HAP-1 (cell line): ENCODE measurements around the gene KAZN.

Experiments used
- DNase-seq, 2 experiments: peaks; one replicate each; pipeline ENCODE4 v3.0.0-alpha.2; 2016 to 2020; ENCODE audit warnings: low spot score in 2 of 2
- H3K27me3 ChIP-seq: fragments of 250-450 bp; sonication (Bioruptor Pico); 2 replicates; pipeline ENCODE4 v1.5.1; 2020; ENCODE audit warnings: low read depth, mild to moderate bottlenecking, moderate library complexity
- H3K36me3 ChIP-seq: fragments of 250-450 bp; sonication (Bioruptor Pico); replicated peaks from 2 replicates; pipeline ENCODE4 v1.5.1; 2020; ENCODE audit warnings: mild to moderate bottlenecking
- H3K4me1 ChIP-seq: fragments of 250-450 bp; sonication (Bioruptor Pico); 2 replicates; pipeline ENCODE4 v1.5.1; 2020; ENCODE audit warnings: mild to moderate bottlenecking
- H3K4me3 ChIP-seq: fragments of 250-450 bp; sonication (Bioruptor Pico); 2 replicates; pipeline ENCODE4 v1.5.1; 2020; ENCODE audit warnings: mild to moderate bottlenecking, moderate library complexity
- H3K9me3 ChIP-seq: fragments of 250-450 bp; sonication (Bioruptor Pico); 2 replicates; pipeline ENCODE4 v1.5.1; 2020; ENCODE audit warnings: mild to moderate bottlenecking, moderate library complexity
- in situ Hi-C: fragments of 300-500 bp; cut with MboI; formaldehyde crosslinking; loops from 3 replicates; pipeline ENCODE4 v1.14.3; 2020; ENCODE audit warnings: low sequenced_read_pairs, inconsistent platforms, mixed read lengths

The KAZN gene

DNA sequence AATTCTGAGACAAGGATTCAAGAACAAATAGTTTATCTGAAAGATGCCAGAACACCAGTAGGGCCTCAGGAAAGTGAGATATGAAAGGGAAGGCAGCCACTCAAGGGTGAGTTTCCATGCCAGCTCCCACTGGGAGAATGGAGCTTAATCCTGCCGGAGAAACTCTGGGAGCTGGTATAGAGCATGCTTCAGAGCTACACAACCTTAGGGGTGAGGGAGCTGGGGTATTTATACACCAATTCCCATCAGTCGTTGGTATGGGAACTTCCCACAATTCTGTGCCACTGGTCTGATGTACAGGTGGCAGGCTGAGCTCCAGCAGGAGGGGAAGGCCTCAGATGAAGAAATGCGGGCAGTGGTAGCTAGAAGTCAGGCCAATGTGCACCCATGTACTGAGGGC, 86.6 kb downstream of the KAZN start:
- Histone ChIP-seq H3K9me3 (no peaks in the 10 kb centered on the region), H3K36me3 (no peaks in the 10 kb centered on the region), H3K27me3 (no peaks in the 10 kb centered on the region), H3K4me1 (no peaks in the 10 kb centered on the region; the same call in 1 of the 2 replicates), H3K4me3 (no peak overlapping the region)
- in situ Hi-C loops = no loop called here
- DNase-seq = no peak

GRCh38 chr1:14686701-14687100, 88.2 kb downstream of the KAZN start:
- H3K9me3 ChIP-seq = no peaks in the 10 kb centered on the region
- in situ Hi-C loops = no loop called here
- H3K36me3 ChIP-seq = no peaks in the 10 kb centered on the region
- no peaks in the 10 kb centered on the region for H3K27me3 ChIP-seq
- DNase-seq = no peak
- no peak overlapping the region for H3K4me3 ChIP-seq
- peaks cover 3% of the 10 kb centered on the region for H3K4me1 ChIP-seq

- in situ Hi-C loops = no loop called here
- Histone ChIP-seq H3K36me3 (no peaks in the 10 kb centered on the region), H3K4me1 (peaks cover 3% of the 10 kb centered on the region), H3K4me3 (no peak overlapping the region), H3K27me3 (no peaks in the 10 kb centered on the region), H3K9me3 (no peaks in the 10 kb centered on the region)
- DNase-seq = no peak
Observed at GRCh38 chr1:14687147-14687546, 88.7 kb downstream of the KAZN start.

DNA sequence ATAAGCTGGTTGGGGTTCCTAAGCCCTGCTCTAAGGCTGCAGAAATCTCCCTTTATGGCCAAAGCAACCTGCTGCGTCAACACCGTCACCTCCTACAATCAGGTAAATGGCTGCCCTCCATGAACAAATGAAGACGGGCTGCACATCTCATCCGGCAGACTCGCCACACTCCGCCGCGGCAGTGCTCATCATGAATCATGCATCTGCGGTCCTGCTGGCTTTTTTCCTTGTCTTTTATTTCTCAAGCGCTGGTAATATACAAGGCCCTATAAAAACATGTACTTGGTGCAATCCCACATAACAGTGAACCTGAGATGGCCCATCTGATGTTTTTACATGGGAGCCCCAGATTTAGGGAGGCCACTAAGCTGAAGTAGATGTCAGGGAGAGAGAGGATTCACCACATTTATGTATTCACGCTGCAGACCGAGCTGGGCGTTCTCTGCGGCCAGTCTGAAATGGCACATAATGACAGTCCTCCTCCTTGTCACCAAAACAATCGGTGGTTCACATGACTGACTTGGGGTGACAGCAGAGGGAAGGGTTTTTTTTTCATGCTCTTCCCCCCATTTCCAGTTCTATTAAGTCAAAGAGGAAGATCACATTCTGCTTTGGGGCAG, 91.6 kb downstream of the KAZN start:
- Histone ChIP-seq H3K4me3 (no peak overlapping the region), H3K4me1 (peaks cover 3% of the 10 kb centered on the region), H3K36me3 (no peaks in the 10 kb centered on the region), H3K27me3 (no peaks in the 10 kb centered on the region), H3K9me3 (no peaks in the 10 kb centered on the region)
- DNase-seq = no peak
- in situ Hi-C loops = no loop called here

- Histone ChIP-seq H3K4me1 (peaks cover 3% of the 10 kb centered on the region), H3K36me3 (no peaks in the 10 kb centered on the region), H3K9me3 (no peaks in the 10 kb centered on the region), H3K4me3 (no peak overlapping the region), H3K27me3 (no peaks in the 10 kb centered on the region)
- in situ Hi-C loops = no loop called here
- no peak for DNase-seq
Observed at GRCh38 chr1:14693949-14694348, 95.5 kb downstream of the KAZN start.

DNA sequence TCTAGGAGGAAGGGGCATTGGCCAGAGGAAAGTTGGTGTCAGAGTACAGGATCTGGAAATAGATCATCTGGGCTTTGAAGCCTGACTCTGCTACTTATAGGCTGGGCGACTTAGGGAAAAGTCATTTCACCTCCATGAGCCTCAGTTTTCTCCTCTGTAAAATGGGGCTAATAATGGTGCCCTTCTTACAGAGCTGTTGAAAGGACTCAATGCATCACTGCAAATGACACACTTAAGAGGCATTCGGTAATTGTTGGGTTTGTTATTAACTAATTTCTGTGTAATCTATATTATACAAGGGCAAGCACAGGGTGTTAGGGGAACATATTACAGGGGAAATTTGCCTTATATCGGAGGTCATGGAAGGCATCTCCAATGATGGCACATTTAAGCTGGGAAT, 96.1 kb downstream of the KAZN start:
- in situ Hi-C loops = no loop called here
- Histone ChIP-seq H3K4me3 (no peak overlapping the region), H3K36me3 (no peaks in the 10 kb centered on the region), H3K27me3 (no peaks in the 10 kb centered on the region), H3K4me1 (peaks cover 3% of the 10 kb centered on the region), H3K9me3 (no peaks in the 10 kb centered on the region)
- DNase-seq = no peak

- in situ Hi-C loops = no loop called here
- Histone ChIP-seq H3K27me3 (no peaks in the 10 kb centered on the region), H3K4me3 (no peak overlapping the region), H3K9me3 (no peaks in the 10 kb centered on the region), H3K4me1 (no peaks in the 10 kb centered on the region), H3K36me3 (no peaks in the 10 kb centered on the region)
- no peak for DNase-seq
Observed at GRCh38 chr1:14696761-14697160, 98.3 kb downstream of the KAZN start.

DNA sequence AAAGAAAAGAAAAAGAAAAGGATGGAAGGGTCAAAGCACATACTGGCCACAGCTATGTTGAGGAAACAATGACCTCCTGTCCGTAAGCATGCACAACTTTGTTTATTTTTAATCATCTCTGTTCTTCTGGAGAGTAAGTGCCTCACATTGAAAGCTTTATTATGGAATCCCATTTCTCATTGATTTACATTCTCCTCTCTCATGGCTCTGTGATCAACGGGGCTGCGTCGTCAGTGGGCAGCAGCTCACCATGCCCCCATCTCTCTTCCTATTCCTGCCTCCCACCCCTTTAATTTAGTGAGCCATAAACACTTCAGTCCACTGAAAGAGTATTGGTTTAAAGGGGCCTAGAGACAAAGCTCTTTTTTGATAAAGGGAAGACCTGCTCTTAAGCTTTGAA, 98.9 kb downstream of the KAZN start:
- in situ Hi-C loops = no loop called here

DNA sequence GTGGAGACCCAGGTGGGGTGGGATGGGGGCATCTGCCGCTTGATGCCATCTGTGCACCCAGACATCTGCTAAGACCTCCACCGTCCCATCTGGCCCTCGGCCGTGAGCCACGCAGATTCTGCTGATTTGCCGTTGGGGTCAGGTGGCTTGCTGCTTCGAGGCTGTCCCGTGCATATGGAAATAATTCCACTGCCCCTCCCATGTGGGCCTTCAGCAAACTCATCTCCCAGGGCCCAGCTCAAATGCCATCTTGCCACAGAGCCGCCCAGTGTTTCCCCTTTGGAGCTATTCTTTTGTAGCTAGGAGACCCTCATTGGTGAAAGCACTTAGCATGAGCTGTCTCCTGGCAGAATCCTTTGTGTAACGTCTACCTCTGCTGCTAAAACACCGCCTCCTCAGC, 99.8 kb downstream of the KAZN start:
- H3K27me3 ChIP-seq = no peaks in the 10 kb centered on the region
- no peak overlapping the region for H3K4me3 ChIP-seq
- no peaks in the 10 kb centered on the region for H3K4me1 ChIP-seq
- no peak for DNase-seq
- no peaks in the 10 kb centered on the region for H3K36me3 ChIP-seq
- in situ Hi-C loops = no loop called here
- H3K9me3 ChIP-seq = no peaks in the 10 kb centered on the region

More for the DNA sequence above, 98.9 kb downstream of the KAZN start:
- H3K4me3 ChIP-seq = no peak overlapping the region
- H3K27me3 ChIP-seq = no peaks in the 10 kb centered on the region
- H3K4me1 ChIP-seq = no peaks in the 10 kb centered on the region
- no peaks in the 10 kb centered on the region for H3K9me3 ChIP-seq
- no peak for DNase-seq
- no peaks in the 10 kb centered on the region for H3K36me3 ChIP-seq

- in situ Hi-C loops = no loop called here
- no peak overlapping the region for H3K4me3 ChIP-seq
- no peaks in the 10 kb centered on the region for H3K9me3 ChIP-seq
- no peaks in the 10 kb centered on the region for H3K27me3 ChIP-seq
- H3K36me3 ChIP-seq = no peaks in the 10 kb centered on the region
- no peak for DNase-seq
- no peaks in the 10 kb centered on the region for H3K4me1 ChIP-seq
Observed at GRCh38 chr1:14699620-14700019, 101.1 kb downstream of the KAZN start.

- DNase-seq = no peak
- no peak overlapping the region for H3K4me3 ChIP-seq
- in situ Hi-C loops = no loop called here
- H3K27me3 ChIP-seq = no peaks in the 10 kb centered on the region
- no peaks in the 10 kb centered on the region for H3K36me3 ChIP-seq
- no peaks in the 10 kb centered on the region; the same call in 1 of the 2 replicates for H3K9me3 ChIP-seq
- no peaks in the 10 kb centered on the region for H3K4me1 ChIP-seq
Observed at GRCh38 chr1:14704846-14705245, 106.4 kb downstream of the KAZN start.

DNA sequence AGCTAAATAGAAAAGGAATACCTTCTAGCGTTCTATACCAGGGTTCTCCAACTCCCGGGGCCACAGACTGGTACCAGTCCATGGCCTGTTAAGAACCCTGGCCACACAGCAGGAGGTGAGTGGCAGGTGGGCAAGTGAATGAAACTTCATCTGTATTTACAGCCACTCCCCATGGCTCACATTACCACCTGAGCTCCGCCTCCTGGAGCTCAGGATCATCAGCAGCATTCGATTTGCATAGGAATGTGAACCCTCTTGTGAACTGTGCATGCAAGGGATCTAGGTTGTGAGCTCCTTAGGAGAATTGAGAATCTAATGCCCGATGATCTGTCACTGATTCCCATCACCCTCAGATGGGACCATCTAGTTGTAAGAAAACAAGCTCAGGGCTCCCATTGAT, 107.3 kb downstream of the KAZN start:
- in situ Hi-C loops = no loop called here
- no peak overlapping the region for H3K4me3 ChIP-seq
- H3K4me1 ChIP-seq = no peaks in the 10 kb centered on the region
- H3K9me3 ChIP-seq = no peaks in the 10 kb centered on the region; the same call in 1 of the 2 replicates
- H3K27me3 ChIP-seq = no peaks in the 10 kb centered on the region
- no peaks in the 10 kb centered on the region for H3K36me3 ChIP-seq
- no peak for DNase-seq

- H3K4me1 ChIP-seq = no peaks in the 10 kb centered on the region
- in situ Hi-C loops = no loop called here
- no peak for DNase-seq
- H3K27me3 ChIP-seq = no peaks in the 10 kb centered on the region
- no peak overlapping the region for H3K4me3 ChIP-seq
- no peaks in the 10 kb centered on the region for H3K36me3 ChIP-seq
- H3K9me3 ChIP-seq = no peaks in the 10 kb centered on the region; the same call in 1 of the 2 replicates
Observed at GRCh38 chr1:14706631-14707030, 108.1 kb downstream of the KAZN start.

GRCh38 chr1:14707531-14708445, 109.3 kb downstream of the KAZN start:
- H3K4me3 ChIP-seq = no peak overlapping the region
- H3K36me3 ChIP-seq = no peaks in the 10 kb centered on the region
- no peaks in the 10 kb centered on the region for H3K27me3 ChIP-seq
- H3K9me3 ChIP-seq = no peaks in the 10 kb centered on the region; the same call in 1 of the 2 replicates
- in situ Hi-C loops = no loop called here
- no peaks in the 10 kb centered on the region for H3K4me1 ChIP-seq
- DNase-seq = no peak
